SK-N-SH (cell line): Measurements from ENCODE around the gene PLA2G3.

ENCODE experiments used
- CHD2 ChIP-seq: fragments of 150-350 bp; IDR thresholded peaks from 2 replicates; pipeline ENCODE4 v1.6.1; 2018; ENCODE audit warnings: low read length; ENCODE audit not compliant: partially characterized antibody
- CTCF ChIP-seq: fragments of 200-600 bp; sonication (generic); IDR thresholded peaks from 2 replicates; pipeline ENCODE4 v1.6.1; 2017; ENCODE audit warnings: antibody characterized with exemption, mild to moderate bottlenecking, moderate library complexity
- ELF1 ChIP-seq: IDR thresholded peaks from 2 replicates; pipeline ENCODE4 v1.4.0; 2012
- EP300 ChIP-seq, 2 experiments: IDR thresholded peaks; 2 replicates each; pipeline versions ENCODE4 v1.4.0 to v1.6.1; 2012; ENCODE audit warnings: borderline replicate concordance in 1 of 2, low read depth in 1 of 2, low read length in 1 of 2
- FOXJ3 ChIP-seq: sonication (generic); formaldehyde crosslinking; IDR thresholded peaks from 2 replicates; pipeline ENCODE4 v1.5.1; 2020; ENCODE audit warnings: mild to moderate bottlenecking, missing genetic modification reagents
- GABPA ChIP-seq: IDR thresholded peaks from 2 replicates; pipeline ENCODE4 v1.4.0; 2012; ENCODE audit warnings: low read depth, mild to moderate bottlenecking
- NRF1 ChIP-seq: IDR thresholded peaks from 2 replicates; pipeline ENCODE4 v1.6.1; 2012; ENCODE audit warnings: low read depth, mild to moderate bottlenecking, low read length
- POLR2AphosphoS5 ChIP-seq: IDR thresholded peaks from 2 replicates; pipeline ENCODE4 v1.6.1; 2012; ENCODE audit warnings: low read depth, low read length
- RAD21 ChIP-seq: IDR thresholded peaks from 2 replicates; pipeline ENCODE4 v1.6.1; 2012; ENCODE audit warnings: mild to moderate bottlenecking, low read length
- REST ChIP-seq: IDR thresholded peaks from 2 replicates; pipeline ENCODE4 v1.6.1; 2012; ENCODE audit warnings: mild to moderate bottlenecking, low read depth, low read length, moderate library complexity
- TAF1 ChIP-seq: IDR thresholded peaks from 2 replicates; pipeline ENCODE4 v1.6.1; 2012; ENCODE audit warnings: low read depth, mild to moderate bottlenecking, low read length, moderate library complexity, borderline replicate concordance
- TEAD4 ChIP-seq: IDR thresholded peaks from 2 replicates; pipeline ENCODE4 v1.4.0; 2012; ENCODE audit warnings: mild to moderate bottlenecking, borderline replicate concordance; ENCODE audit not compliant: insufficient read depth
- USF2 ChIP-seq: fragments of 150-350 bp; IDR thresholded peaks from 2 replicates; pipeline ENCODE4 v1.6.1; 2017; ENCODE audit warnings: antibody characterized with exemption, low read length, low read depth, borderline replicate concordance
- YY1 ChIP-seq: IDR thresholded peaks from 2 replicates; pipeline ENCODE4 v1.4.0; 2012; ENCODE audit warnings: low read depth, mild to moderate bottlenecking

- no peak for TF ChIP-seq CTCF
- TF ChIP-seq NRF1: no peak
- TF ChIP-seq RAD21: no peak
- no peak for TF ChIP-seq ELF1
- TF ChIP-seq USF2: no peak
- no peak for TF ChIP-seq EP300 (IDR thresholded peaks at IDR 0.05; ENCODE audit: borderline replicate concordance in 1 of 2, low read depth in 1 of 2, low read length in 1 of 2)
- no peak for TF ChIP-seq GABPA
- TF ChIP-seq POLR2AphosphoS5: no peak
- no peak for TF ChIP-seq CHD2
- TF ChIP-seq YY1: no peak
- TF ChIP-seq REST: no peak
- TF ChIP-seq FOXJ3 (CRISPR knock-in tag): no peak
- no peak for TF ChIP-seq TEAD4
- TF ChIP-seq TAF1: no peak
Observed at GRCh38 chr22:31087744-31088215, 52.5 kb downstream of the PLA2G3 start.
